HepG2 (cell line): ENCODE measurements around the gene PLIN3. TPM values are rescaled to one million over a fixed set of nuclear protein-coding genes. Genes with fewer than 3 reads are reported as not detected.
"Not testable (repeated sequence)": the region's sequence is repeated elsewhere in the genome, so short reads cannot be mapped to it uniquely, and the experiment has no call there.

Experiments
- ATAC-seq: fragments of 200-7000 bp; cut with Tn5 transposase; 3 replicates; pipeline ENCODE4 v1.9.1; 2020; ENCODE audit warnings: mild to moderate bottlenecking, moderate library complexity
- BruUV-seq: library from RNA; stranded (reverse); fragments of 400-500 nt; replicated peaks from 2 replicates; lab custom pipeline; 2021; lab: Mats Ljungman, UMichigan
- CTCF ChIA-PET: fragments of 300-600 bp; formaldehyde crosslinking; extraction: SDS; loops from one replicate; lab custom pipeline; 2021; ENCODE audit warnings: low total read pairs, inconsistent platforms, low intra/inter-chr PET ratio; lab: Yijun Ruan, JAX
- POLR2A ChIA-PET: fragments of 350-600 bp; sonication (Branson Sonifier 250); formaldehyde crosslinking; loops from one replicate; lab custom pipeline; 2020; ENCODE audit warnings: antibody characterized with exemption, inconsistent platforms; lab: Yijun Ruan, JAX
- DNase-seq: peaks from one replicate; pipeline ENCODE4 v3.0.0-alpha.2; 2015; ENCODE audit warnings: low spot score
- FAIRE-seq: peaks from 3 replicates; lab custom pipeline; 2011; peaks lifted over from hg19 to GRCh38; lab: Jason Lieb, UNC
- H2AFZ ChIP-seq: one replicate; pipeline ENCODE4 v1.6.1; 2011; ENCODE audit warnings: low read length, inconsistent platforms
- H3K27ac ChIP-seq: fragments of 300-600 bp; 3 replicates; pipeline ENCODE4 v1.8.0; 2011; ENCODE audit warnings: mixed run types, mild to moderate bottlenecking, mixed read lengths, low read length, inconsistent platforms; ENCODE audit not compliant: insufficient read depth; ENCODE audit errors: extremely low read length
- H3K27me3 ChIP-seq, 2 experiments: fragments of 200-600 bp in 1 of 2; 2 replicates in 1 of 2; 3 replicates in 1 of 2; pipeline versions ENCODE4 v1.6.0 to v1.8.0; 2011; ENCODE audit warnings: low read length in 2 of 2, mild to moderate bottlenecking in 2 of 2, moderate library complexity in 2 of 2, inconsistent platforms in 1 of 2; ENCODE audit not compliant: insufficient read depth in 2 of 2, control insufficient read depth in 1 of 2
- H3K36me3 ChIP-seq, 2 experiments: fragments of 200-600 bp in 1 of 2; replicated peaks in 1 of 2; 2 replicates in 1 of 2; 3 replicates in 1 of 2; pipeline versions ENCODE4 v1.5.1 to v1.8.0; 2011; ENCODE audit warnings: low read length in 2 of 2, inconsistent platforms in 1 of 2; ENCODE audit not compliant: insufficient read depth in 2 of 2, control insufficient read depth in 1 of 2
- H3K4me1 ChIP-seq: 2 replicates; pipeline ENCODE4 v1.5.1; 2012; ENCODE audit warnings: low read length, inconsistent platforms; ENCODE audit not compliant: insufficient read depth
- H3K4me2 ChIP-seq: 2 replicates; pipeline ENCODE4 v1.6.0; 2011; ENCODE audit warnings: low read depth, low read length, inconsistent platforms
- H3K4me3 ChIP-seq, 3 experiments: fragments of 200-600 bp in 1 of 3; sonication (generic), shearing (Covaris generic) in 1 of 3; replicated peaks in 1 of 3; 2 replicates each; pipeline ENCODE4 v1.5.1; 2011 to 2016; ENCODE audit warnings: low read length in 3 of 3, inconsistent platforms in 2 of 3, low read depth in 2 of 3, mild to moderate bottlenecking in 2 of 3, control low read depth in 1 of 3, mixed read lengths in 1 of 3; ENCODE audit not compliant: insufficient read depth in 1 of 3
- H3K79me2 ChIP-seq: one replicate; pipeline ENCODE4 v1.6.1; 2011; ENCODE audit warnings: low read length, inconsistent platforms; ENCODE audit not compliant: insufficient read depth
- H3K9ac ChIP-seq: 2 replicates; pipeline ENCODE4 v1.6.0; 2011; ENCODE audit warnings: mild to moderate bottlenecking, low read depth, low read length, inconsistent platforms; ENCODE audit not compliant: insufficient read depth
- H3K9me3 ChIP-seq: 2 replicates; pipeline ENCODE4 v1.5.1; 2012; ENCODE audit warnings: mild to moderate bottlenecking, low read length
- H4K20me1 ChIP-seq: 2 replicates; pipeline ENCODE4 v1.6.0; 2011; ENCODE audit warnings: inconsistent platforms, mild to moderate bottlenecking, low read length, moderate library complexity; ENCODE audit not compliant: insufficient read depth
- FOSL2 ChIP-seq: sonication (generic); formaldehyde crosslinking; IDR thresholded peaks from 2 replicates; pipeline ENCODE4 v1.4.0; 2020; ENCODE audit warnings: missing genetic modification reagents
- HES4 ChIP-seq: sonication (generic); formaldehyde crosslinking; IDR thresholded peaks from 2 replicates; pipeline ENCODE4 v1.9.0; 2021; ENCODE audit warnings: mild to moderate bottlenecking, missing genetic modification reagents, borderline replicate concordance
- JUND ChIP-seq: sonication (generic); formaldehyde crosslinking; IDR thresholded peaks from 2 replicates; pipeline ENCODE4 v1.8.0; 2022; ENCODE audit warnings: mild to moderate bottlenecking, missing genetic modification reagents
- NR2F1 ChIP-seq, 2 experiments: fragments of 450-650 bp in 1 of 2; formaldehyde crosslinking in 1 of 2; IDR thresholded peaks; 2 replicates each; pipeline versions ENCODE4 v1.5.0 to v1.6.1; 2016 to 2020; ENCODE audit warnings: mild to moderate bottlenecking in 1 of 2, missing compliant biosample characterization in 1 of 2, missing genetic modification reagents in 1 of 2, moderate library complexity in 1 of 2
- NR2F6 ChIP-seq, 2 experiments: IDR thresholded peaks; 2 replicates each; pipeline ENCODE4 v1.6.1; 2016; ENCODE audit warnings: antibody characterized with exemption in 1 of 2, mild to moderate bottlenecking in 1 of 2
- NR3C1 ChIP-seq: sonication (generic); formaldehyde crosslinking; IDR thresholded peaks from 2 replicates; pipeline ENCODE4 v1.4.0; 2020; ENCODE audit warnings: missing genetic modification reagents
- RARA ChIP-seq: IDR thresholded peaks from 2 replicates; pipeline ENCODE4 v1.6.1; 2016; ENCODE audit warnings: missing genetic modification reagents, missing compliant biosample characterization
- RXRA ChIP-seq: sonication (generic); formaldehyde crosslinking; IDR thresholded peaks from 2 replicates; pipeline ENCODE4 v1.5.1; 2020; ENCODE audit warnings: missing genetic modification reagents
- SIX1 ChIP-seq: sonication (generic); formaldehyde crosslinking; IDR thresholded peaks from 2 replicates; pipeline ENCODE4 v1.4.0; 2020; ENCODE audit warnings: missing genetic modification reagents, borderline replicate concordance
- ZNF3 ChIP-seq: IDR thresholded peaks from 2 replicates; pipeline ENCODE4 v1.7.0; 2017; ENCODE audit warnings: inconsistent platforms
- ZNF30 ChIP-seq: sonication (generic); formaldehyde crosslinking; IDR thresholded peaks from 2 replicates; pipeline ENCODE4 v1.5.0; 2020; ENCODE audit warnings: mild to moderate bottlenecking, missing genetic modification reagents
- ZNF569 ChIP-seq: sonication (generic); formaldehyde crosslinking; IDR thresholded peaks from 2 replicates; pipeline ENCODE4 v1.5.0; 2020; ENCODE audit warnings: mild to moderate bottlenecking, missing genetic modification reagents, moderate library complexity, borderline replicate concordance
- WGBS: methylation state at CpG from one replicate; pipeline ENCODE4 v1.1.6; 2017; ENCODE audit warnings: low lambda C conversion rate; 5-methylcytosine and 5-hydroxymethylcytosine counted together
- in situ Hi-C: cut with HindIII; loops from 2 replicates; pipeline ENCODE4 v1.10.0; 2017; ENCODE audit warnings: low pct_unique_long_range_greater_than_20kb; ENCODE audit not compliant: extremely low pct_ligation_motif_present
- intact Hi-C: fragments of 100-400 bp; cut with micrococcal nuclease; formaldehyde crosslinking; loops from one replicate; pipeline ENCODE4 v1.10.0; 2022; ENCODE audit not compliant: unreplicated experiment
- polyA plus RNA-seq, 8 experiments: library from polyadenylated mRNA; depleted of rRNA in 3 of 8; stranded (reverse) in 7 of 8; unstranded in 1 of 8; fragments of >200 nt; fragmentation: Illumina TruSeq in 4 of 8; extraction: Trizol in 4 of 8; gene quantifications; 2 replicates each; pipeline versions ENCODE4 v1.2.1 to v1.2.3, GENCODE V29; 2011 to 2016; ENCODE audit warnings: low read depth in 4 of 8, missing spikeins in 1 of 8, mixed read lengths in 1 of 8; ENCODE audit not compliant: insufficient read depth in 1 of 8
- total RNA-seq, 5 experiments: library from RNA; depleted of rRNA; stranded (reverse); fragments of >200 nt; fragmentation: Illumina TruSeq; extraction: Trizol; gene quantifications; 2 replicates each; pipeline ENCODE4 v1.2.3, GENCODE V29; 2016; ENCODE audit warnings: low read depth in 1 of 5
- TF ChIP-seq, protein P1 (sequence below): sonication (generic); formaldehyde crosslinking; IDR thresholded peaks from 2 replicates; pipeline ENCODE4 v1.4.0; 2020; ENCODE audit warnings: missing genetic modification reagents, borderline replicate concordance
- TF ChIP-seq, protein P2 (sequence below): sonication (generic); IDR thresholded peaks from 2 replicates; pipeline ENCODE4 v1.6.1; 2016; ENCODE audit warnings: low read depth, borderline replicate concordance
- TF ChIP-seq, protein P3 (sequence below): sonication (generic); formaldehyde crosslinking; IDR thresholded peaks from 2 replicates; pipeline ENCODE4 v1.4.0; 2020; ENCODE audit warnings: missing genetic modification reagents, borderline replicate concordance

PLIN3 gene
- total and polyA plus RNA-seq, 2 of the 13 experiments (the other 11 are each of a cell fraction or from before 2014, with no cell fraction given) = 49.3 to 57.9 TPM

DNA sequence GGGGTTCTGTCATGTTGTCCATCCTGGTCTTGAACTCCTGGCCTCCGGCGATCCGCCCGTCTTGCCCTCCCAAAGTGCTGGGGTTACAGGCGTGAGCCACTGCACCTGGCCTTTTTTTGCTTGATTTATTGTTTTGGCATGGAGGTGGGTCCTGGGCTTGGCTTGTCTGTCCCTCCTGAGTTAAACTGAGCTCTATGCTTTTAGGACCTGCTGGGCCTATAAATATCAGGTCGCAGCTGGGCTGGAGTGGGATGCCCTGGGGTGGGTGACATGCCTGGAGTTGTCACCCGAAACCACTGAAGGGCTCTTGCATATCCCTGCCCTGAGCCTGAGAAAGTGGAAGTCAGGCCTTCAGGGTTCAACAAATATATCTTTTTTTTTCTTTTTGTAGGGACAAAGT, 29.7 kb upstream of the PLIN3 start (continued):
- TF ChIP-seq NR3C1 (CRISPR knock-in tag) (no peak), ZNF569 (CRISPR knock-in tag) (no peak)
- TF ChIP-seq, protein P1, sequence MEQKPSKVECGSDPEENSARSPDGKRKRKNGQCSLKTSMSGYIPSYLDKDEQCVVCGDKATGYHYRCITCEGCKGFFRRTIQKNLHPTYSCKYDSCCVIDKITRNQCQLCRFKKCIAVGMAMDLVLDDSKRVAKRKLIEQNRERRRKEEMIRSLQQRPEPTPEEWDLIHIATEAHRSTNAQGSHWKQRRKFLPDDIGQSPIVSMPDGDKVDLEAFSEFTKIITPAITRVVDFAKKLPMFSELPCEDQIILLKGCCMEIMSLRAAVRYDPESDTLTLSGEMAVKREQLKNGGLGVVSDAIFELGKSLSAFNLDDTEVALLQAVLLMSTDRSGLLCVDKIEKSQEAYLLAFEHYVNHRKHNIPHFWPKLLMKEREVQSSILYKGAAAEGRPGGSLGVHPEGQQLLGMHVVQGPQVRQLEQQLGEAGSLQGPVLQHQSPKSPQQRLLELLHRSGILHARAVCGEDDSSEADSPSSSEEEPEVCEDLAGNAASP = no peak

GRCh38 chr19:4896372-4896771, 28.9 kb upstream of the PLIN3 start:
- H3K27ac ChIP-seq = no peak overlapping the region

DNA sequence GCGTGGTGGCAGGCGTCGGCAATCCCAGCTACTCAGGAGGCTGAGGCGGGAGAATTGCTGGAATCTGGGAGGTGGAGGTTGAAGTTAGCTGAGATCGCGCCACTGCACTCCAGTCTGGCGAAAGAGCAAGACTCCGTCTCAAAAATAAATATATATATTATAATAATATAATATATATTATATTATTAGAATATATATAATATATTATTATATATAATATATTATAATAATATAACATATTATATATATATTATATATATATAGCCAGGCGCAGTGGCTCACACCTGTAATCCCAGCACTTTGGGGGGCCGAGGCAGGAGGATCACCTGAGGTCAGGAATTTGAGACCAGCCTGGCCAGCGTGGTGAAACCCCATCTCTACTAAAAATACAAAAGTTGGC, 25.5 kb upstream of the PLIN3 start:
- Histone ChIP-seq H3K4me1 (peaks cover 37% of the 10 kb centered on the region), H3K27me3 (peaks cover 3 to 20% of the 10 kb centered on the region in 2 experiments; a peak in 2 of 5 replicates)
- in situ Hi-C loops, H2AFZ ChIP-seq, ATAC-seq, BruUV-seq, H3K79me2 ChIP-seq, H3K27ac ChIP-seq, H3K9ac ChIP-seq, H3K36me3 ChIP-seq, DNase-seq, H3K4me3 ChIP-seq, intact Hi-C loops, POLR2A ChIA-PET, H4K20me1 ChIP-seq, H3K4me2 ChIP-seq, CTCF ChIA-PET, H3K9me3 ChIP-seq, FAIRE-seq: not testable (repeated sequence)
- 80% methylated on average over 11 of the region's 11 CpGs for WGBS

More at GRCh38 chr19:4896372-4896771, 28.9 kb upstream of the PLIN3 start:
- H3K36me3 ChIP-seq = no peaks in the 10 kb centered on the region
- FAIRE-seq = no peak
- TF ChIP-seq RXRA (CRISPR knock-in tag) (peak; percentile 44; the same call in 1 of the 2 replicates), NR2F1 (CRISPR knock-in tag; IDR thresholded peaks at IDR 0.05) (peak in 1 of 2 experiments; percentile 20; a peak in 2 of 4 replicates), RARA (CRISPR knock-in tag) (peak; percentile 90), NR2F6 (IDR thresholded peaks at IDR 0.05) (no peak), NR2F6 (CRISPR knock-in tag; IDR thresholded peaks at IDR 0.05) (peak; percentile 57), ZNF3 (no peak), FOSL2 (CRISPR knock-in tag) (peak; percentile 85), SIX1 (no peak), HES4 (CRISPR knock-in tag) (no peak), JUND (CRISPR knock-in tag) (0 out of 2 replicates have a peak, but pooled peaks have one; percentile 14), ZNF30 (no peak)
- TF ChIP-seq, protein P2, sequence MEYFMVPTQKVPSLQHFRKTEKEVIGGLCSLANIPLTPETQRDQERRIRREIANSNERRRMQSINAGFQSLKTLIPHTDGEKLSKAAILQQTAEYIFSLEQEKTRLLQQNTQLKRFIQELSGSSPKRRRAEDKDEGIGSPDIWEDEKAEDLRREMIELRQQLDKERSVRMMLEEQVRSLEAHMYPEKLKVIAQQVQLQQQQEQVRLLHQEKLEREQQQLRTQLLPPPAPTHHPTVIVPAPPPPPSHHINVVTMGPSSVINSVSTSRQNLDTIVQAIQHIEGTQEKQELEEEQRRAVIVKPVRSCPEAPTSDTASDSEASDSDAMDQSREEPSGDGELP = no peak
- TF ChIP-seq, protein P3, sequence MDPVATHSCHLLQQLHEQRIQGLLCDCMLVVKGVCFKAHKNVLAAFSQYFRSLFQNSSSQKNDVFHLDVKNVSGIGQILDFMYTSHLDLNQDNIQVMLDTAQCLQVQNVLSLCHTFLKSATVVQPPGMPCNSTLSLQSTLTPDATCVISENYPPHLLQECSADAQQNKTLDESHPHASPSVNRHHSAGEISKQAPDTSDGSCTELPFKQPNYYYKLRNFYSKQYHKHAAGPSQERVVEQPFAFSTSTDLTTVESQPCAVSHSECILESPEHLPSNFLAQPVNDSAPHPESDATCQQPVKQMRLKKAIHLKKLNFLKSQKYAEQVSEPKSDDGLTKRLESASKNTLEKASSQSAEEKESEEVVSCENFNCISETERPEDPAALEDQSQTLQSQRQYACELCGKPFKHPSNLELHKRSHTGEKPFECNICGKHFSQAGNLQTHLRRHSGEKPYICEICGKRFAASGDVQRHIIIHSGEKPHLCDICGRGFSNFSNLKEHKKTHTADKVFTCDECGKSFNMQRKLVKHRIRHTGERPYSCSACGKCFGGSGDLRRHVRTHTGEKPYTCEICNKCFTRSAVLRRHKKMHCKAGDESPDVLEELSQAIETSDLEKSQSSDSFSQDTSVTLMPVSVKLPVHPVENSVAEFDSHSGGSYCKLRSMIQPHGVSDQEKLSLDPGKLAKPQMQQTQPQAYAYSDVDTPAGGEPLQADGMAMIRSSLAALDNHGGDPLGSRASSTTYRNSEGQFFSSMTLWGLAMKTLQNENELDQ = no peak
- H3K4me3 ChIP-seq = no peak overlapping the region
- DNase-seq = no peak
- in situ Hi-C loops (no loop called here), intact Hi-C loops (no loop called here)
- POLR2A ChIA-PET = interaction anchor here (1.0 to 1.4 kb wide), 2 partner anchors 23 to 26 kb away, joined by 3 read pairs; no protein-coding TSS in a partner anchor
- no peak overlapping the region; the same call in 1 of the 2 replicates for H3K4me2 ChIP-seq
- no peaks in the 10 kb centered on the region for H3K9me3 ChIP-seq
- no TSS peak for BruUV-seq
- peaks cover 24% of the 10 kb centered on the region for H3K4me1 ChIP-seq
- peaks cover 0 to 4% of the 10 kb centered on the region in 2 experiments; a peak in 1 of 5 replicates for H3K27me3 ChIP-seq
- H4K20me1 ChIP-seq = no peaks in the 10 kb centered on the region
- CTCF ChIA-PET = no interaction called here
- ATAC-seq = no peak
- WGBS = 3% methylated on average over 3 of the region's 3 CpGs
- H3K9ac ChIP-seq = no peak overlapping the region
- H3K79me2 ChIP-seq = no peaks in the 10 kb centered on the region
- H2AFZ ChIP-seq = no peak overlapping the region
